HEK293 (cell line): ENCODE data around the gene ADM2.

ENCODE experiments used
- CTCF ChIP-seq: fragments of 450-650 bp; formaldehyde crosslinking; IDR thresholded peaks from 2 replicates; pipeline ENCODE4 v1.5.1; 2016; ENCODE audit warnings: missing biosample characterization, missing genetic modification characterization
- HOXA7 ChIP-seq: sonication (generic); formaldehyde crosslinking; IDR thresholded peaks from 2 replicates; pipeline ENCODE4 v1.8.1; 2022; ENCODE audit warnings: missing genetic modification reagents, borderline replicate concordance
- RBAK ChIP-seq: fragments of 450-650 bp; formaldehyde crosslinking; IDR thresholded peaks from 2 replicates; pipeline ENCODE4 v1.5.1; 2016; ENCODE audit warnings: missing biosample characterization, missing genetic modification characterization
- WT1 ChIP-seq: fragments of 450-650 bp; formaldehyde crosslinking; IDR thresholded peaks from 2 replicates; pipeline ENCODE4 v1.5.1; 2016; ENCODE audit warnings: missing biosample characterization, missing genetic modification characterization
- ZBTB10 ChIP-seq: fragments of 450-650 bp; formaldehyde crosslinking; IDR thresholded peaks from 2 replicates; pipeline ENCODE4 v1.5.1; 2016; ENCODE audit warnings: missing biosample characterization, missing genetic modification characterization
- ZBTB48 ChIP-seq: fragments of 450-650 bp; formaldehyde crosslinking; IDR thresholded peaks from 2 replicates; pipeline ENCODE4 v1.5.1; 2016; ENCODE audit warnings: missing biosample characterization, missing genetic modification characterization
- ZNF266 ChIP-seq: fragments of 450-650 bp; formaldehyde crosslinking; IDR thresholded peaks from 2 replicates; pipeline ENCODE4 v1.5.1; 2016; ENCODE audit warnings: missing biosample characterization, missing genetic modification characterization, low read depth
- ZNF274 ChIP-seq, 2 experiments: fragments of 200-500 bp in 1 of 2; fragments of 450-650 bp in 1 of 2; sonication (Bioruptor generic) in 1 of 2; formaldehyde crosslinking in 1 of 2; IDR thresholded peaks; 2 replicates each; pipeline versions ENCODE4 v1.5.1 to v1.6.1; 2014 to 2016; ENCODE audit warnings: borderline replicate concordance in 1 of 2, inconsistent platforms in 1 of 2, low read length in 1 of 2, missing biosample characterization in 1 of 2, missing genetic modification characterization in 1 of 2
- ZNF391 ChIP-seq: fragments of 450-650 bp; formaldehyde crosslinking; IDR thresholded peaks from 2 replicates; pipeline ENCODE4 v1.5.1; 2016; ENCODE audit warnings: low read depth, missing biosample characterization, missing genetic modification characterization, borderline replicate concordance
- ZNF580 ChIP-seq: fragments of 450-650 bp; formaldehyde crosslinking; IDR thresholded peaks from 2 replicates; pipeline ENCODE4 v1.5.1; 2016; ENCODE audit warnings: missing biosample characterization, missing genetic modification characterization
- ZNF76 ChIP-seq: fragments of 450-650 bp; formaldehyde crosslinking; IDR thresholded peaks from 2 replicates; pipeline ENCODE4; 2016; ENCODE audit warnings: low read depth, missing biosample characterization, missing genetic modification characterization, borderline replicate concordance
- ZNF777 ChIP-seq: fragments of 450-650 bp; formaldehyde crosslinking; IDR thresholded peaks from 2 replicates; pipeline ENCODE4 v1.5.1; 2017; ENCODE audit warnings: missing biosample characterization, missing genetic modification characterization, borderline replicate concordance

- no peak for TF ChIP-seq HOXA7
- TF ChIP-seq ZBTB10 = no peak
- TF ChIP-seq ZNF391 = no peak
- TF ChIP-seq WT1 = no peak
- no peak for TF ChIP-seq ZBTB48 (tag by site-specific recombination)
- no peak for TF ChIP-seq CTCF (tag by site-specific recombination)
- TF ChIP-seq ZNF777 (tag by site-specific recombination) = no peak
- TF ChIP-seq ZNF274 (IDR thresholded peaks at IDR 0.05; ENCODE audit: low read length) = no peak
- TF ChIP-seq ZNF274 (tag by site-specific recombination; IDR thresholded peaks at IDR 0.05; ENCODE audit: borderline replicate concordance) = no peak
- no peak for TF ChIP-seq ZNF266 (tag by site-specific recombination)
- no peak for TF ChIP-seq ZNF580 (tag by site-specific recombination)
- TF ChIP-seq RBAK (tag by site-specific recombination) = no peak
- TF ChIP-seq ZNF76 = no peak
Measured at GRCh38 chr22:50527921-50528681, 46.8 kb downstream of the ADM2 start.
